Measurements from ENCODE around the gene TARP.

The TARP gene

DNA sequence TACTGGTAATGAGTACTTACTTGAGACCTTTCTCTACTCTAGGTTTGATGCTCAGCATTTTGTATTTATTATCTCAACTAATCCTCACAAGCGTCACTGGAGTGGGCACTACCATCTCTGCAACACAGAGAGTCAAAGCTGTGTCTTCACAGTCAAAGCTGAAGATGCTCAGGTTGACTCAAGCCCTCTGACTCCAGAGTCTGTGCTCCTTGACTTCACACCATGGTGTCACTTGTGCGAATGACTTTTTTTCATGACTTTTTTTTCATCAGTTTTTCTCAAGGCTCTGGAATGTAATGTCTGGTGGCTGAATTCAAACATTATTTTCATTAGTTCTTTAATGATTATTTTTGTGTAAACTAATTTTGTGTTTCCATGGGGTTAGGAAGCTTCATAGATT lies 30.4 kb upstream of the TARP start:
- Histone ChIP-seq H3K9me3 (no peaks in the 10 kb centered on the region), H3K36me3 (no peaks in the 10 kb centered on the region), H3K4me1 (peaks cover 0 to 12% of the 10 kb centered on the region in 2 donors), H3K27me3 (no peaks in the 10 kb centered on the region), H3K27ac (no peak overlapping the region), H3K4me3 (replicated peaks in 1 of 3) (no peak overlapping the region)
- no peak for DNase-seq
- 92 to 96% methylated on average over 2 of the region's 2 CpGs for WGBS, 2 donors
- intact Hi-C loops (cut with DNase I), result no loop called here
- no peak for TF ChIP-seq POLR2A (IDR thresholded peaks at IDR 0.05)

DNA sequence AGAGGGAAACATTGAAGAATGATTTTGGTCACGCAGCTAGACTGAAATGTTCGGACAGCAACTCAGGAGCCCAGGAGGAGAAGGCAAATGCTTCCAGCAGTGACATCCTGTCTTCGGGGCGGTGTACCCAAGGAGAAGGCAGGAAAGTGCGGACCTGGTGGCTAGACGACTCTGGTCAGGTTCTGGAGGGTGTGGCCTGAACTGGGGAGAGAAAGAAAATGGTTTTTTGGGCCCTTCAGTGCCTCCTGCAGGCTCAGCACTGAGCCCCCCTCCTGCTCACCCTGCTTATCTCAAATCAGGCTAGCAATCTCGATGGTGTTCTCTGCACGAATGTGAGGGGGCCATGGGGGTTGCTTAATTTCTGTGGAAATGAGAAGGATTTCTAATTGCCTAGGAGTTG lies 26.7 kb upstream of the TARP start:
- WGBS, 2 donors, result 64 to 73% methylated on average over 8 of the region's 8 CpGs
- H3K27ac ChIP-seq, result no peak overlapping the region
- DNase-seq, result no peak
- TF ChIP-seq, protein P1, sequence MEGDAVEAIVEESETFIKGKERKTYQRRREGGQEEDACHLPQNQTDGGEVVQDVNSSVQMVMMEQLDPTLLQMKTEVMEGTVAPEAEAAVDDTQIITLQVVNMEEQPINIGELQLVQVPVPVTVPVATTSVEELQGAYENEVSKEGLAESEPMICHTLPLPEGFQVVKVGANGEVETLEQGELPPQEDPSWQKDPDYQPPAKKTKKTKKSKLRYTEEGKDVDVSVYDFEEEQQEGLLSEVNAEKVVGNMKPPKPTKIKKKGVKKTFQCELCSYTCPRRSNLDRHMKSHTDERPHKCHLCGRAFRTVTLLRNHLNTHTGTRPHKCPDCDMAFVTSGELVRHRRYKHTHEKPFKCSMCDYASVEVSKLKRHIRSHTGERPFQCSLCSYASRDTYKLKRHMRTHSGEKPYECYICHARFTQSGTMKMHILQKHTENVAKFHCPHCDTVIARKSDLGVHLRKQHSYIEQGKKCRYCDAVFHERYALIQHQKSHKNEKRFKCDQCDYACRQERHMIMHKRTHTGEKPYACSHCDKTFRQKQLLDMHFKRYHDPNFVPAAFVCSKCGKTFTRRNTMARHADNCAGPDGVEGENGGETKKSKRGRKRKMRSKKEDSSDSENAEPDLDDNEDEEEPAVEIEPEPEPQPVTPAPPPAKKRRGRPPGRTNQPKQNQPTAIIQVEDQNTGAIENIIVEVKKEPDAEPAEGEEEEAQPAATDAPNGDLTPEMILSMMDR (IDR thresholded peaks at IDR 0.05), result no peak
- TF ChIP-seq POLR2A (IDR thresholded peaks at IDR 0.05), result no peak
- H3K27me3 ChIP-seq, result no peaks in the 10 kb centered on the region
- H3K9me3 ChIP-seq, result no peaks in the 10 kb centered on the region
- no peak overlapping the region for H3K4me3 ChIP-seq (replicated peaks in 1 of 3)
- intact Hi-C loops (cut with DNase I), result no loop called here
- H3K36me3 ChIP-seq, result no peaks in the 10 kb centered on the region
- H3K4me1 ChIP-seq, result no peaks in the 10 kb centered on the region

DNA sequence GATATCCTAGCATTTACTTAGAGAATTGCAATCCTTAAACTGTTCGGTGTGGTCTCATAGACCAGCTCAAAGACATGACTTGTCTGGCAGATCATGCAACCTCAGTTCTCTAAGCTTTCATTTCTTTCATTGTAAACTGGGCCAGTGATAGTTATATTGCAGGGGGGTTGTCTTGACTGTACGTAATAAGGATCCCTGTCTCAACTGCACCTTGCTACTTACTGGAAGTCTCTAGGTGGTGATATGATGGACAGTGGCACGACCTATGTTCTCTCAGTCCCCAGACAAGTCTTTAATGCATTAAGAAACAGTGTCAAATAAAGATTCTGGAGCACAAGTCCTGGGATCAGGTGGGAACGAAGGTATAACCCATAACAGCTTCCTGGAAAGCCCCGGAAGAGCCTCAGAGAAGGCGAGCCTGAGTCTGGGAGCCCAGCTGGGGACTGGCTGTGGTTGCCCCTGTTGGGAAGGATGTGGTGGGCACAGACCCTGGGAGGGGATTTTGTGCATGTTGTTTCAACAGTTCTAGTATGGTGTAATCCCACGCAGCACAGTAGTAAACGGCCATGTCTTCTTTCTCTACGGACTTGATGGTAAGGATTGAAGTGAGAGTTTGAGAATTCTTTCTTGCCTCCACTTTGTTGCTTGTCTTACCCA lies 26.0 kb upstream of the TARP start:
- Histone ChIP-seq H3K27me3 (no peaks in the 10 kb centered on the region), H3K9me3 (no peaks in the 10 kb centered on the region), H3K4me1 (no peaks in the 10 kb centered on the region), H3K4me3 (replicated peaks in 1 of 3) (no peak overlapping the region), H3K36me3 (no peaks in the 10 kb centered on the region), H3K27ac (no peak overlapping the region)
- no peak for DNase-seq
- intact Hi-C loops (cut with DNase I), result no loop called here
- TF ChIP-seq, protein P1 (IDR thresholded peaks at IDR 0.05), result no peak
- 89 to 92% methylated on average over 9 of the region's 9 CpGs for WGBS, 2 donors

DNA sequence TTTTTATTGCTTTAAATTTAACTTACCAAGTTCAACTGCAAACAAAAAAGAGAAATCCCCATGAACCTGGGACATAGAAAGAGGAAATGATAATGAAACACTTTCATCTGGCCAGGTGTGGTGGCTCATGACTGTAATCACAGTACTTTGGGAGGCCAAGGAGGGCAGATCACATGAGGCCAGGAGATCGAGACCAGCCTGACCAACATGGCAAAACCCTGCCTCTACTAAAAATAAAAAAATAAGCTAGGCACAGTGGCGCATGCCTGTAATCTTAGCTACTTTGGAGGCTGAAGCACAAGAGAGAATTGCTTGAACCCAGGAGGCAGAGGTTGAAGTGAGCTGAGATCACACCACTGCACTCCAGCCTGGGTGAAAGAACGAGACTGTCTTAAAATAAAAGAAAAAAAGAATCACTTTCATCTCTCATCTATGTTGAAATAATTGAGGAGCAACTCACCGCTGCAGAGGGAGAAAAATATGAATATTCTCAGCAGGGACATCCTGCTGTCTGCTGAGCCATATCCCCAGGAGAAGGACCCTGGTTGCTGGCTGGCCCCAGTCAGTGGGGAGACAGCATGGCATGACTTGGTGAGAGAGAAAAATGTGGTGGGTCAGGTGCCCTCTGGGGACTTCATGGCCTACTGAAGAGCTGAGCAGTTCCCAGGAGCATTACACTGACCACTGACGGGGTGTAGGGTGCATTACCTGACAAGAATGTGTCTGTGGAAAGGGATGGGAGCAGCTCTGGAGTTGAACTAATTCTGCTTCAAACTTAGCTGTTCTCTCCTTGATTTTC lies 22.8 kb upstream of the TARP start:
- intact Hi-C loops (cut with DNase I), result no loop called here
- DNase-seq, result no peak
- H3K9me3 ChIP-seq, result no peaks in the 10 kb centered on the region
- no peak overlapping the region for H3K4me3 ChIP-seq (replicated peaks in 1 of 3)
- no peak overlapping the region for H3K27ac ChIP-seq
- WGBS, 2 donors, result 93 to 94% methylated on average over 5 of the region's 5 CpGs
- H3K4me1 ChIP-seq, result peaks cover 0 to 11% of the 10 kb centered on the region in 2 donors
- TF ChIP-seq POLR2A (IDR thresholded peaks at IDR 0.05), result no peak
- TF ChIP-seq, protein P1 (IDR thresholded peaks at IDR 0.05), result no peak
- H3K27me3 ChIP-seq, result no peaks in the 10 kb centered on the region
- no peaks in the 10 kb centered on the region for H3K36me3 ChIP-seq

DNA sequence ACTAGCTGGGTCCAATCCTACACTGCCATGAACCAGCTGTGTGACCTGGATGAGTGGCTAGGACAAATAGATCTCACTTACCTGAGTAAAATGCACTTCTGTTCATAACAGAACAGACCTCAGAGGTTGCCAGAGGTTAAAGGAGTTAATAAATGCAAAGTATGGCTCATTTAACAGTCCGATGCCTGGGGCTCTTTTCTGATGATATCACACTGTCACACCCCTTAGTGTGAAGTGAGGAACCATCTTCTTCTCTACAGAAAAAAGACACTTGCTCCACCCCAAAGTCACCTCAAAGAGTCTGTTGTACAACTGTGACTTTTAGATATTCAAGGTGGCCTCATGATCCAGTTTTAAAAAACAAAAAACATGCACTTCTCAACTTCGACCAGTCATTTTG lies 21.5 kb upstream of the TARP start:
- no peaks in the 10 kb centered on the region for H3K27me3 ChIP-seq
- no peak overlapping the region for H3K27ac ChIP-seq
- intact Hi-C loops (cut with DNase I), result no loop called here
- 92 to 93% methylated on average over 2 of the region's 2 CpGs for WGBS, 2 donors
- H3K9me3 ChIP-seq, result no peaks in the 10 kb centered on the region
- no peak overlapping the region for H3K4me3 ChIP-seq (replicated peaks in 1 of 3)
- no peak for DNase-seq
- peaks cover 0 to 12% of the 10 kb centered on the region in 2 donors for H3K4me1 ChIP-seq
- no peak for TF ChIP-seq POLR2A (IDR thresholded peaks at IDR 0.05)
- TF ChIP-seq, protein P1 (IDR thresholded peaks at IDR 0.05), result no peak
- H3K36me3 ChIP-seq, result no peaks in the 10 kb centered on the region
